A549 (cell line): ENCODE data around the gene PCNP. TPM values are rescaled to one million over a fixed set of nuclear protein-coding genes. Genes with fewer than 3 reads are reported as not detected.
"Not testable (repeated sequence)": the region's sequence is repeated elsewhere in the genome, so short reads cannot be mapped to it uniquely, and the experiment has no call there.

Source experiments
- ATAC-seq, 2 experiments: fragments of 200-7000 bp in 1 of 2; fragments of >200 bp in 1 of 2; cut with Nextera tagmentation in 1 of 2; cut with Tn5 transposase in 1 of 2; 3 replicates each; pipeline versions ENCODE4 v1.8.0 to v1.9.1; 2018 to 2020; ENCODE audit warnings: mild to moderate bottlenecking in 1 of 2, moderate library complexity in 1 of 2
- CTCF ChIA-PET: fragments of 300-600 bp; sonication (Branson Sonifier 250); formaldehyde crosslinking; extraction: SDS; loops from one replicate; lab custom pipeline; 2021; ENCODE audit warnings: antibody characterized with exemption, inconsistent platforms; lab: Yijun Ruan, JAX
- POLR2A ChIA-PET: fragments of 350-600 bp; formaldehyde crosslinking; extraction: SDS; loops from one replicate; lab custom pipeline; 2021; ENCODE audit warnings: antibody characterized with exemption, inconsistent platforms; lab: Yijun Ruan, JAX
- DNase-seq, 2 experiments: peaks; one replicate each; pipeline versions ENCODE4 v3.0.0 to v3.0.0-alpha.2; 2011 to 2016; ENCODE audit warnings: low read depth in 1 of 2, low spot score in 1 of 2
- FAIRE-seq: peaks from 2 replicates; lab custom pipeline; 2011; peaks lifted over from hg19 to GRCh38; lab: Jason Lieb, UNC
- H3K27ac ChIP-seq, 2 experiments: fragments of >200 bp; sonication (Bioruptor Twin); formaldehyde crosslinking; 3 replicates each; pipeline ENCODE4 v1.5.1; 2016 to 2017
- H3K4me1 ChIP-seq: fragments of >200 bp; sonication (Bioruptor Twin); formaldehyde crosslinking; 3 replicates; pipeline ENCODE4 v1.6.1; 2016
- H3K4me2 ChIP-seq: fragments of >200 bp; sonication (Bioruptor Twin); formaldehyde crosslinking; 3 replicates; pipeline ENCODE4 v1.6.1; 2016
- H3K4me3 ChIP-seq: fragments of >200 bp; sonication (Bioruptor Twin); formaldehyde crosslinking; 3 replicates; pipeline ENCODE4 v1.5.1; 2016
- H3K9me3 ChIP-seq: fragments of >200 bp; sonication (Bioruptor Twin); formaldehyde crosslinking; 3 replicates; pipeline ENCODE4 v1.6.1; 2016
- CHD2 ChIP-seq: fragments of 150-350 bp; IDR thresholded peaks from 2 replicates; pipeline ENCODE4 v1.6.1; 2014; ENCODE audit warnings: low read length; ENCODE audit not compliant: partially characterized antibody
- CTCF ChIP-seq: fragments of >200 bp; sonication (Bioruptor Twin); formaldehyde crosslinking; IDR thresholded peaks from 3 replicates; pipeline ENCODE4 v1.5.1; 2016
- HES2 ChIP-seq: fragments of >200 bp; sonication (Bioruptor Twin); formaldehyde crosslinking; IDR thresholded peaks from 2 replicates; pipeline ENCODE4 v1.6.1; 2016
- KDM1A ChIP-seq: fragments of 200-600 bp; sonication (generic); IDR thresholded peaks from 2 replicates; pipeline ENCODE4 v1.6.1; 2016; ENCODE audit warnings: low read depth, mild to moderate bottlenecking
- MAZ ChIP-seq: fragments of 150-350 bp; IDR thresholded peaks from 2 replicates; pipeline ENCODE4 v1.6.1; 2014; ENCODE audit warnings: antibody characterized with exemption, low read depth, low read length, borderline replicate concordance
- MYC ChIP-seq: IDR thresholded peaks from 2 replicates; pipeline ENCODE4 v1.6.1; 2012; ENCODE audit warnings: mild to moderate bottlenecking, inconsistent platforms, low read length, improper control_type of control experiment, borderline replicate concordance
- NPAS2 ChIP-seq: fragments of 250-450 bp; sonication (Bioruptor Pico); IDR thresholded peaks from 2 replicates; pipeline ENCODE4 v1.8.0; 2022; ENCODE audit warnings: mild to moderate bottlenecking, moderate library complexity, borderline replicate concordance
- NR3C1 ChIP-seq: fragments of >200 bp; sonication (Bioruptor Twin); formaldehyde crosslinking; IDR thresholded peaks from 3 replicates; pipeline ENCODE4 v1.6.1; 2017
- PBX3 ChIP-seq: IDR thresholded peaks from 2 replicates; pipeline ENCODE4 v1.6.1; 2012
- RFX5 ChIP-seq: fragments of 450-650 bp; IDR thresholded peaks from 2 replicates; pipeline ENCODE4 v1.7.1; 2014; ENCODE audit warnings: antibody characterized with exemption, mild to moderate bottlenecking, moderate library complexity
- RNF2 ChIP-seq: fragments of 200-600 bp; sonication (generic); IDR thresholded peaks from 2 replicates; pipeline ENCODE4 v1.6.1; 2016; ENCODE audit warnings: low read depth, mild to moderate bottlenecking, antibody characterized with exemption, moderate library complexity, borderline replicate concordance
- ZNF302 ChIP-seq: fragments of 250-450 bp; sonication (Bioruptor Pico); IDR thresholded peaks from 2 replicates; pipeline ENCODE4 v1.9.0; 2021; ENCODE audit warnings: inconsistent platforms, mild to moderate bottlenecking, moderate library complexity
- WGBS: methylation state at CpG from one replicate; pipeline ENCODE4 v1.1.6; 2017; ENCODE audit errors: missing lambda C conversion rate; 5-methylcytosine and 5-hydroxymethylcytosine counted together
- polyA plus RNA-seq, 4 experiments: library from polyadenylated mRNA; depleted of rRNA in 3 of 4; stranded (reverse); fragments of >200 nt; fragmentation: RNase III in 1 of 4; extraction: RNeasy Plus Mini Kit Qiagen cat#74134 plus additional on column Dnase treatment in 1 of 4; gene quantifications; 2 replicates in 3 of 4; 3 replicates in 1 of 4; pipeline ENCODE4 v1.2.3, GENCODE V29; 2011 to 2017
- TF ChIP-seq, protein P1 (sequence below): fragments of 200-600 bp; sonication (generic); IDR thresholded peaks from 2 replicates; pipeline ENCODE4 v1.6.1; 2016; ENCODE audit warnings: antibody characterized with exemption, mild to moderate bottlenecking, moderate library complexity

PCNP gene
- polyA plus RNA-seq, 2 of the 4 experiments (the other 2 are of a cell fraction) = 114 to 135 TPM

DNA sequence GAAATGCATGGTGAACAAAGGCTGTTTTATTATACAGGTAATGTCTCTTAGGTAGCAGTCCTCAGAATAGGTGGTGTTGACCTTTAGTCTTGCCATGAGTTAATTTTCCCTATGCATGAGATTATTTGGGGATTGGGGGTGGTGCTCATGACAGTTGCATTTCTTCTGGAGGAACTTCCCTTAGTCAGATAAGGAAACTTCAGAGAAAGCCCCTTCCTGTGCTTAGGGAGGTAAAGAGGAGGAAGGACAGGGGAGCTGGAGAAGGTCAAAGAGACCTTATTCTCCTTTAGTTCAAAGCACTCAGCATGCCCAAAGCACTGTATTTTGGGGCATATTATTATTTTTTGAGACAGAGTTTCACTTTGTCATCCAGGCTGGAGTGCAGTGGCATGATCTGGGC is 55.2 kb downstream of the PCNP start:
- TF ChIP-seq NPAS2 = no peak
- TF ChIP-seq CHD2 = no peak
- TF ChIP-seq RNF2 = no peak
- TF ChIP-seq KDM1A = no peak
- no peak for TF ChIP-seq ZNF302 (CRISPR knock-in tag)
- TF ChIP-seq HES2 = no peak
- TF ChIP-seq MYC = no peak
- TF ChIP-seq CTCF = no peak
- no peak for TF ChIP-seq RFX5
- TF ChIP-seq, all 56 proteins: peak for 0
- FAIRE-seq (no peak), ATAC-seq (no peak), DNase-seq (no peak)
- Histone ChIP-seq H3K4me1 (no peaks in the 10 kb centered on the region), H3K27ac (no peak overlapping the region), H3K4me2 (no peak overlapping the region), H3K4me3 (no peak overlapping the region), H3K9me3 (no peaks in the 10 kb centered on the region)
- POLR2A ChIA-PET = no interaction called here
- CTCF ChIA-PET = no interaction called here

DNA sequence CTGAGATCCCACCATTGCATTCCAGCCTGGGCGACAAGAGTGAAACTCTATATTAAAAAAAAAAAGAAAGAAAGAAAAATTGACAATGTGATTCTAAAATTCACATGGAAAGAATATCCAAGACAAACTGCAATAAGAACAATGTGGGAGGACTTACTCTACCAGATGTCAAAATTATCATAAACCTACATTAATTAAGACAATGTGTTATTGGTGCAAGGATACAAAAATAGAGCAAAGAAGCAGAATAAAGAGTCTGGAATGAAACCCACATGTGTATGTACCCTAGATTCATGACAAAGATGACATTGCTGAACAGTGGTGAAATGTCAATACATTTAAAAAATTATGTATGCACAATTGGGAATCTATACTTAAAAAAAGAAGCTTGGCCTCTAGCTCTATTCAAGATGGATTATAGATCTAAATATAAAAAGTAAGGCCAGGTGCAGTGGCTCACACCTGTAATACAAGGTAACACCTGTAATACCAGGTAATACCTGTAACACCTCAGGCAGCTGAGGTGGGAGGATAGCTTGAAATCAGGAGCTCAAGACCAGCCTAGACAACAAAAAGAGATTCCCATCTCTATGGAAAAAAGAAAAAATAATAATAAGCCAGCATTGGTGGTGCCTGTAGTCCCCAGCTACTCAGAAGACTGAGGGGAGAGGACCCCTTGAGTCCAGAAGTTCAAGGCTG is 57.3 kb downstream of the PCNP start:
- no peaks in the 10 kb centered on the region for H3K4me1 ChIP-seq
- CTCF ChIA-PET = interaction anchor here (1.0 to 1.7 kb wide), 2 partner anchors 14 to 57 kb away, joined by 4 read pairs; partner anchors contain the start of gene PCNP
- H3K4me2 ChIP-seq = no peak overlapping the region
- TF ChIP-seq, protein P1, sequence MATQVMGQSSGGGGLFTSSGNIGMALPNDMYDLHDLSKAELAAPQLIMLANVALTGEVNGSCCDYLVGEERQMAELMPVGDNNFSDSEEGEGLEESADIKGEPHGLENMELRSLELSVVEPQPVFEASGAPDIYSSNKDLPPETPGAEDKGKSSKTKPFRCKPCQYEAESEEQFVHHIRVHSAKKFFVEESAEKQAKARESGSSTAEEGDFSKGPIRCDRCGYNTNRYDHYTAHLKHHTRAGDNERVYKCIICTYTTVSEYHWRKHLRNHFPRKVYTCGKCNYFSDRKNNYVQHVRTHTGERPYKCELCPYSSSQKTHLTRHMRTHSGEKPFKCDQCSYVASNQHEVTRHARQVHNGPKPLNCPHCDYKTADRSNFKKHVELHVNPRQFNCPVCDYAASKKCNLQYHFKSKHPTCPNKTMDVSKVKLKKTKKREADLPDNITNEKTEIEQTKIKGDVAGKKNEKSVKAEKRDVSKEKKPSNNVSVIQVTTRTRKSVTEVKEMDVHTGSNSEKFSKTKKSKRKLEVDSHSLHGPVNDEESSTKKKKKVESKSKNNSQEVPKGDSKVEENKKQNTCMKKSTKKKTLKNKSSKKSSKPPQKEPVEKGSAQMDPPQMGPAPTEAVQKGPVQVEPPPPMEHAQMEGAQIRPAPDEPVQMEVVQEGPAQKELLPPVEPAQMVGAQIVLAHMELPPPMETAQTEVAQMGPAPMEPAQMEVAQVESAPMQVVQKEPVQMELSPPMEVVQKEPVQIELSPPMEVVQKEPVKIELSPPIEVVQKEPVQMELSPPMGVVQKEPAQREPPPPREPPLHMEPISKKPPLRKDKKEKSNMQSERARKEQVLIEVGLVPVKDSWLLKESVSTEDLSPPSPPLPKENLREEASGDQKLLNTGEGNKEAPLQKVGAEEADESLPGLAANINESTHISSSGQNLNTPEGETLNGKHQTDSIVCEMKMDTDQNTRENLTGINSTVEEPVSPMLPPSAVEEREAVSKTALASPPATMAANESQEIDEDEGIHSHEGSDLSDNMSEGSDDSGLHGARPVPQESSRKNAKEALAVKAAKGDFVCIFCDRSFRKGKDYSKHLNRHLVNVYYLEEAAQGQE = no peak
- TF ChIP-seq MAZ (no peak), PBX3 (no peak), NR3C1 (no peak)
- no peak overlapping the region for H3K27ac ChIP-seq
- POLR2A ChIA-PET = no interaction called here
- DNase-seq = no peak
- no peak for ATAC-seq
- no peak overlapping the region for H3K4me3 ChIP-seq
- 100% methylated on average over 1 of the region's 1 CpG for WGBS
- no peak for FAIRE-seq
- no peaks in the 10 kb centered on the region for H3K9me3 ChIP-seq

DNA sequence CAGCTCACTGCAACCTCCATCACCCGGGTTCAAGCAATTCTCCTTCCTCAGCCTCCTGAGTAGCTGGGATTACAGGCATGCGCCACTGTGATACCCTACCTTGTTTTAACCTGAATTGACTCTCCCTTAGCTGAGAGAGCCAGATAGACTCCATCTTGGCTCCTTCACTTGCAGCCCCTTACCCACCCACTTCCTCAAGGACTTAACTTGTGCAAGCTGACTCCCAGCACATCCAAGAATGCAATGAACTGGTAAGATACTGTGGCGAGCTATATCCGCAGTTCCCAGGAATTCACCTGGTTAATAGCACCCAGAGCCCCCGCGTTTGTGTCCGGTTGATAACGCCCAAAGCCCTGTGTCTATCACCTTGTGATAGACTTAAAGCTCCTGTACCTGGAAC is 58.0 kb downstream of the PCNP start:
- H3K4me3 ChIP-seq, H3K27ac ChIP-seq, POLR2A ChIA-PET, DNase-seq, H3K9me3 ChIP-seq, H3K4me2 ChIP-seq, ATAC-seq, FAIRE-seq, H3K4me1 ChIP-seq: not testable (repeated sequence)
- CTCF ChIA-PET = interaction anchor here (1.7 kb wide), 1 partner anchor 58 kb away, joined by 4 read pairs; the partner anchor contains the start of gene PCNP
- 84% methylated on average over 8 of the region's 8 CpGs for WGBS
